Measurements from ENCODE around the gene UEVLD.

Gene UEVLD

GRCh38 chr11:18495271-18495670 is 93.3 kb downstream of the UEVLD start:
- no peak for DNase-seq

GRCh38 chr11:18493310-18493709 is 95.2 kb downstream of the UEVLD start:
- DNase-seq, result peak; percentile 2

GRCh38 chr11:18492888-18493287 is 95.6 kb downstream of the UEVLD start:
- no peak for DNase-seq

GRCh38 chr11:18491924-18492323 is 96.6 kb downstream of the UEVLD start:
- no peak for DNase-seq

GRCh38 chr11:18490736-18491485 is 97.6 kb downstream of the UEVLD start:
- DNase-seq, result no peak

- no peak for DNase-seq
Observed at GRCh38 chr11:18490319-18490718, 98.2 kb downstream of the UEVLD start.

- no peak for DNase-seq
Observed at GRCh38 chr11:18485913-18486528, 102.5 kb downstream of the UEVLD start.
